Measurements from ENCODE around the gene TOGARAM1. TPM values are rescaled to one million over a fixed set of nuclear protein-coding genes. Genes with fewer than 3 reads are reported as not detected.

The TOGARAM1 gene
- polyA plus RNA-seq, 1 experiment: 13.2 TPM

- Histone ChIP-seq H3K27me3 (ENCODE audit: control insufficient read depth, insufficient read depth, low read length) (no peaks in the 10 kb centered on the region), H3K27ac (ENCODE audit: low read depth, low read length) (no peak overlapping the region)
Observed at GRCh38 chr14:45066667-45067066, 104.7 kb downstream of the TOGARAM1 start.

GRCh38 chr14:45068396-45068795 lies 106.4 kb downstream of the TOGARAM1 start:
- Histone ChIP-seq H3K27me3 (ENCODE audit: control insufficient read depth, insufficient read depth, low read length) (no peaks in the 10 kb centered on the region), H3K27ac (ENCODE audit: low read depth, low read length) (no peak overlapping the region), H3K9me3 (ENCODE audit: control insufficient read depth, insufficient read depth, low read length) (no peaks in the 10 kb centered on the region), H3K4me3 (ENCODE audit: low read depth, low read length) (no peak overlapping the region)
- no peak for TF ChIP-seq CTCF (IDR thresholded peaks at IDR 0.05; ENCODE audit: low read depth, low read length)
- ChIA-PET POLR2A (no interaction called here), CTCF (no interaction called here)
- DNase-seq (ENCODE audit: low read depth, low spot score): no peak

More at GRCh38 chr14:45066667-45067066, 104.7 kb downstream of the TOGARAM1 start:
- H3K9me3 ChIP-seq (ENCODE audit: control insufficient read depth, insufficient read depth, low read length): no peaks in the 10 kb centered on the region
- ChIA-PET POLR2A (no interaction called here), CTCF (interaction anchor here (0.5 kb wide), 1 partner anchor 112 kb away, joined by 3 read pairs; no protein-coding TSS in a partner anchor)
- no peak overlapping the region for H3K4me3 ChIP-seq (ENCODE audit: low read depth, low read length)
- TF ChIP-seq CTCF (IDR thresholded peaks at IDR 0.05; ENCODE audit: low read depth, low read length): no peak
- no peak for DNase-seq (ENCODE audit: low read depth, low spot score)

GRCh38 chr14:45070215-45070614 lies 108.2 kb downstream of the TOGARAM1 start:
- no peaks in the 10 kb centered on the region for H3K27me3 ChIP-seq (ENCODE audit: control insufficient read depth, insufficient read depth, low read length)
- ChIA-PET CTCF (interaction anchor here (1.0 kb wide), 1 partner anchor 198 kb away, joined by 3 read pairs; no protein-coding TSS in a partner anchor), POLR2A (no interaction called here)
- H3K27ac ChIP-seq (ENCODE audit: low read depth, low read length): no peak overlapping the region
- no peak for TF ChIP-seq CTCF (IDR thresholded peaks at IDR 0.05; ENCODE audit: low read depth, low read length)
- H3K9me3 ChIP-seq (ENCODE audit: control insufficient read depth, insufficient read depth, low read length): no peaks in the 10 kb centered on the region
- no peak for DNase-seq (ENCODE audit: low read depth, low spot score)
- no peak overlapping the region for H3K4me3 ChIP-seq (ENCODE audit: low read depth, low read length)

GRCh38 chr14:45072126-45072525 lies 110.1 kb downstream of the TOGARAM1 start:
- H3K9me3 ChIP-seq (ENCODE audit: control insufficient read depth, insufficient read depth, low read length): no peaks in the 10 kb centered on the region
- no peaks in the 10 kb centered on the region for H3K27me3 ChIP-seq (ENCODE audit: control insufficient read depth, insufficient read depth, low read length)
- CTCF ChIA-PET: interaction anchor here (0.7 kb wide), 1 partner anchor 180 kb away, joined by 3 read pairs; no protein-coding TSS in a partner anchor
- H3K4me3 ChIP-seq (ENCODE audit: low read depth, low read length): no peak overlapping the region
- no peak for DNase-seq (ENCODE audit: low read depth, low spot score)
- H3K27ac ChIP-seq (ENCODE audit: low read depth, low read length): no peak overlapping the region
- no peak for TF ChIP-seq CTCF (IDR thresholded peaks at IDR 0.05; ENCODE audit: low read depth, low read length)
- POLR2A ChIA-PET: no interaction called here

GRCh38 chr14:45073231-45073879 lies 111.4 kb downstream of the TOGARAM1 start:
- ChIA-PET CTCF (no interaction called here), POLR2A (no interaction called here)
- no peak for TF ChIP-seq CTCF (IDR thresholded peaks at IDR 0.05; ENCODE audit: low read depth, low read length)
- no peaks in the 10 kb centered on the region for H3K27me3 ChIP-seq (ENCODE audit: control insufficient read depth, insufficient read depth, low read length)
- DNase-seq (ENCODE audit: low read depth, low spot score): no peak
- H3K9me3 ChIP-seq (ENCODE audit: control insufficient read depth, insufficient read depth, low read length): no peaks in the 10 kb centered on the region
- no peak overlapping the region for H3K27ac ChIP-seq (ENCODE audit: low read depth, low read length)
- no peak overlapping the region for H3K4me3 ChIP-seq (ENCODE audit: low read depth, low read length)

Measured in AG04450 (cell line).